Measurements from ENCODE around the gene RAD23B.

The RAD23B gene

GRCh38 chr9:107342476-107343161 is 59.5 kb downstream of the RAD23B start:
- no peak overlapping the region for H3K4me3 ChIP-seq (ENCODE audit: low read length)
- no peak for TF ChIP-seq ZNF274 (IDR thresholded peaks at IDR 0.05; ENCODE audit: low read depth, low read length)

GRCh38 chr9:107345327-107345726 is 62.2 kb downstream of the RAD23B start:
- no peak for TF ChIP-seq ZNF274 (IDR thresholded peaks at IDR 0.05; ENCODE audit: low read depth, low read length)
- no peak overlapping the region for H3K4me3 ChIP-seq (ENCODE audit: low read length)

GRCh38 chr9:107348836-107349235 is 65.8 kb downstream of the RAD23B start:
- TF ChIP-seq ZNF274 (IDR thresholded peaks at IDR 0.05; ENCODE audit: low read depth, low read length), result no peak
- H3K4me3 ChIP-seq (ENCODE audit: low read length), result no peak overlapping the region

- TF ChIP-seq ZNF274 (IDR thresholded peaks at IDR 0.05; ENCODE audit: low read depth, low read length), result no peak
- no peak overlapping the region for H3K4me3 ChIP-seq (ENCODE audit: low read length)
Observed at GRCh38 chr9:107350443-107350842, 67.4 kb downstream of the RAD23B start.

DNA sequence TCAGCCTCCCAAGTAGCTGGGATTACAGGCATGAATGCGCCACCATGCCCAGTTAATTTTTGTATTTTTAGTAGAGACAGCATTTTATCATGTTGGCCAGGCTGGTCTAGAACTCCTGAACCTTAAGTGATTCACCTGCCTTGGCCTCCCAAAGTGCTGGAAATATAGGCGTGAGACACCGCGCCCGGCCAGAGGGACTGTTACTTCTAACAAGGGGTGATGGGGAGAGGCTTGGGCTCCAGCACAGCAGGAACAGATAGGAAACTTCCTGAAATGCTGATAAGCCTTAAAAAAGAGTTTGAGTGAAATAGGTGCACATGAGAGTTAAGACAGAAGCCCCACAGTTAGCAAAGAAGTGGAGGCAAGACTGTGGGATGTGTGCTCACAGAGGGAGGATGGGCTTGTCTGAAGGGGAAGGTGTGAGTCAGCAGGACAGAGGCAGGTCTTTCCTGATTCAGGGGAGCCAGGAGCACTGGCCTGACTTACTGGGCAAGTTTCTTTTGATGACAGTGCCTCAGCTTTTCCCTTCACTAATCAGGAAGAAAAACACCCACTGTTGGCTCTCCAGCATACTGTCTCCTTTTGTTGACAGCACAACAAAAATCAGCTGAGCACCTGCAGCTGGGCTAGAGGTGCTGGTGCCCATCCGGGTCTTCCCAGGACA is 68.4 kb downstream of the RAD23B start:
- no peak for TF ChIP-seq ZNF274 (IDR thresholded peaks at IDR 0.05; ENCODE audit: low read depth, low read length)
- H3K4me3 ChIP-seq (ENCODE audit: low read length), result no peak overlapping the region

- H3K4me3 ChIP-seq (ENCODE audit: low read length), result no peak overlapping the region
- TF ChIP-seq ZNF274 (IDR thresholded peaks at IDR 0.05; ENCODE audit: low read depth, low read length), result no peak
Observed at GRCh38 chr9:107355394-107355793, 72.3 kb downstream of the RAD23B start.

DNA sequence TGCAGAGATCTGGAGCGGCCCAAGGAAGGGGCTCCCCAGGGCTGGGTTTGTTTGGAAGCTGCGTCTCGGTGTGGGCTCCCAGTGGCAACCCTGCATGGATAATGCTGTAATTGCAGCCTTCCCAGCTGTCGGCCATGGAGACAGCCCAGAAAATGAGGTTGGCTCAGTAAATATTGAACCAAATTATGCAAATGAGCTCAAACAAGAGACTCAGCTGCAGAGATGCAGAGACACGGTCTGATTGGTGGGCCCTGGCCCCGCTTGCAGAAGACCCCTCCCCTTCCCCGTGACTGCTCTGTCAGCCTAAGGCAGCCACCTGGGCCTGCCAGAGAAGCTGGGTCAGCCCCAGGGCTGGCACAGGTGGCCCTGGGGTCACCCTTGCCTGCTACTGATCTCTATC is 75.9 kb downstream of the RAD23B start:
- no peak overlapping the region for H3K4me3 ChIP-seq (ENCODE audit: low read length)
- no peak for TF ChIP-seq ZNF274 (IDR thresholded peaks at IDR 0.05; ENCODE audit: low read depth, low read length)

GRCh38 chr9:107360098-107360497 is 77.0 kb downstream of the RAD23B start:
- H3K4me3 ChIP-seq (ENCODE audit: low read length), result no peak overlapping the region

DNA sequence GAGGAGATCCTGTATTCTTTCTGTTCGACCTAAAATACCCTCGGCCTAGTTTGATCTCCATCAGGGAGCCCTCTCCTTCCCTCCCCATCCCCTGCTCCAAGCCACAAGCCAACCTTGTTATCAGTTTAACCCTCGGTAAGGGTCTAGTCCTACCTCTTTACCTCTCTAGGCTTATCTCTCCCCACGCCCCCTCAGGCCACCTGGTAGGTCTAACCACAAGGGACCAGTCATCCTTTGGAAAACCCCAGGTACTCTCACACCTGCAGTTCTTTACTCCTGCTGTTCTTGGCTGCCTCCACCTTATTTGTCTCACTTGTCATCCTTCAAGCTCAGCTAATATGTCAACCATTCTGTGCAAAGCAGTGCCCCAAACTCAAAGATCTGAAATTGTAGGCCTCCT is 78.7 kb downstream of the RAD23B start:
- no peak overlapping the region for H3K4me3 ChIP-seq (ENCODE audit: low read length)
- no peak for TF ChIP-seq ZNF274 (IDR thresholded peaks at IDR 0.05; ENCODE audit: low read depth, low read length)

More at GRCh38 chr9:107360098-107360497, 77.0 kb downstream of the RAD23B start:
- TF ChIP-seq ZNF274 (IDR thresholded peaks at IDR 0.05; ENCODE audit: low read depth, low read length), result no peak

GRCh38 chr9:107363516-107364152 is 80.6 kb downstream of the RAD23B start:
- H3K4me3 ChIP-seq (ENCODE audit: low read length), result no peak overlapping the region
- no peak for TF ChIP-seq ZNF274 (IDR thresholded peaks at IDR 0.05; ENCODE audit: low read depth, low read length)

DNA sequence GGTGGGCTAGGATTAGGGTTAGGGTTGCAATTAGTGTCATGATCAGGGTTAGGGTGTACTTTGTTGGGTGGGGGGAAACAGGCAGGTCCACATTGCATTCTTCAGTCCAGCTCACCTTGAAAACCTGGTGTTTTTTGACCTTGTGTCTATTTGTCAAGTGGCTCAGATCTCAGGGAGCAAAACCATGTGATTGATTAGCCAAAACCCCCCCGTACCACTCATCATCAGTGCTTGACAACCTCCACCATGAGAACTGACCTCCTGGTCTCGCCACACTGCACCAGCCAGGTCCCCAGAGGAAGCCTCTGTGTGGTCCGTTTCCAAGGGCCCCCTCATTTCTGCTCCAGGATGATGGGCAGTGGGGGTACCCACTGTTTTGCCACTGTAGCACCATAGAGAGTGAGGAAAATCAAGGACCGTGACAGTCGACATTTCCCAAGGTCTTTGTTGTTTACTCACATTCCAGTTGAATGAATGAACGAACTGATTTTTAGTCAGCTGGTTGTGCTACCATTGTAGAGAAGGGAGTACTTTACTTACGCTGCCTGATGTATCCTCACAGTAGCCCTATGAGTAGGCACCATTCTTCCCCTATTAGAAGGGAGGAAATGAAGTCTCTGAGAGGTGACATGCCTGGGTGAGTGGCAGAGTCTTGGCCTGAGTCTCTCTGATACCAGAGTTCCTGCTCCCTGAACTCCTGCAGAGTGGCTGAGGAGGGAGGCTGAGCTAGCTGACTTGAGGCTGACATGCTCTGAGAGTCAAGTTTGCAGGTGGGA is 84.8 kb downstream of the RAD23B start:
- H3K4me3 ChIP-seq (ENCODE audit: low read length), result no peak overlapping the region
- TF ChIP-seq ZNF274 (IDR thresholded peaks at IDR 0.05; ENCODE audit: low read depth, low read length), result no peak

DNA sequence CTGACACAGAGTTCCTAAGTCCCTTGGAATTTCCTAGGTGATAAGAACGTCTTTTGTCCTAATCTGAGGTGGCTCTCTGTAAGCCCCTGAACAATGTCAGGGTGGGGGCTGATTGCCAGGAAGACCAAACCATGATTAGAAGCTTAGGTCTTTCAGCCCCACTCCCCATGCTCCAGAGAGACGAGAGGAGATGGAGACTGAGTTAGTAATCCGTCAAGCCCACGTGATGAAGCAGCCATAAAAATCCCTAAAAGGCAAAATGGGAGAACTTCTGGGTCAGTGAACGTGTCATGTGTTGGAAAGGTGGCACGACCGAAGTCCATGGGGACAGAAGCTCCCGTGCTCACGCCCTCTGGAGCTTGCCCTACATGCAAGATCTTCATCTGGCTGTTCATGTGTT is 85.6 kb downstream of the RAD23B start:
- TF ChIP-seq ZNF274 (IDR thresholded peaks at IDR 0.05; ENCODE audit: low read depth, low read length), result no peak
- H3K4me3 ChIP-seq (ENCODE audit: low read length), result no peak overlapping the region

DNA sequence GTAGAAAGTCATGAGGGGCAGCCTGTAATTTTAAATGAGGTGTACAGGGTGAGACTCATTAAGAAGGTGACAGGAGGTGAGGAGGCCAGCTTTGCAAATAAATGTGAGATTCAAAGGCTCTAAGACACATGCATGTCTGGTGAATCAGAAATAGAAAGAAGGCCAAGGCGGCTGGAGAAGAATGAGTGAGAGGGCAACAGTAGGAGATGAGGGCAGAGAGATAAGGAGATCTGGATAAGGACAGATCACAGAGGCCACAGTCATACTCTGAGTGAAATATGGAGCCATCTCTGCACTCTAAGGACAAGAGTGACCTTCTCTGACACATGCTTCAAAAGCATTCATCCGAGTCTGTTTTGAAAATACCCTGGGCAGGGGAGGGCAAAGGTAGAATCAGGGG is 90.7 kb downstream of the RAD23B start:
- TF ChIP-seq ZNF274 (IDR thresholded peaks at IDR 0.05; ENCODE audit: low read depth, low read length), result no peak
- H3K4me3 ChIP-seq (ENCODE audit: low read length), result no peak overlapping the region

GRCh38 chr9:107375001-107375400 is 91.9 kb downstream of the RAD23B start:
- no peak overlapping the region for H3K4me3 ChIP-seq (ENCODE audit: low read length)
- TF ChIP-seq ZNF274 (IDR thresholded peaks at IDR 0.05; ENCODE audit: low read depth, low read length), result no peak
